Activated T-cell treated with anti-CD3 and anti-CD28 coated beads, Interleukin-2, amount 50 U/mL, for 48 hours (primary cell): ENCODE measurements around the gene ADCY6.

Experiments
- DNase-seq, 2 experiments: peaks; one replicate each; pipeline ENCODE4 v3.0.0-alpha.2; 2020

The ADCY6 gene

GRCh38 chr12:48782457-48783395 is 6.2 kb downstream of the ADCY6 start:
- no peak for DNase-seq

DNA sequence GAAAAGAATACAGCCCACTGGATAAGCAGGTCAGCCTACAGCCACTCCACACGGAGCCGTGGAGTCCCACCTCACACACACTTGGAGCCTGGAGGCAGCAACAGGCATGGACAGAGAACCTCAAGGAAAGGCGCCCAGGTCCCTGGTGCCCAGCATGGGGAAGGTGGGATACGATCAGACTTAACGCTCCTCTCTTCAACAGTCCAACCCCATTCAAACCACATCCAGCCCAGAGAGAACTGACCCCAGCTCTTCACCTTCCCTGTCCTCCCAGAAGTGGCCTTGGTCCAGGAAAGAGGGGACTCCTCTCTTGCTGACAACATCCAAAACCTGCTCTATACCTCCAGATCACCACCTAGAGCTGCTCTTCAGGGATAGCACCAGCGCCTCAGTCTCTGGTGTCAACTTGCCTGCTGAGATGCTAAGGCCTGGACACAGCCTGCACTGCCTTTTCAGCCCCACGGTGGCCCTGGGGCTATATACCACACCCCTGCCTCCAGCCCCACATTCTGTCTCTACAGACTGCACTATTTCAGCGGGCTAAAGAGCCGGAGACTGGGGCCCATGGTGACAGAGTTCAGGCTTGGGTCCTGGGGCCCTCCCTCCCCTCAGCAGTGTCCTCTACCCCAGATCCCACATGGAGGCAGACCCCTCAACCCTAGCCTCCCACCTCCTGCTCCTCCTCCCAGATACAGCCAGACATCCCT is 7.0 kb downstream of the ADCY6 start:
- no peak for DNase-seq

- DNase-seq, result no peak
Observed at GRCh38 chr12:48780381-48781025, 8.4 kb downstream of the ADCY6 start.

- no peak for DNase-seq
Observed at GRCh38 chr12:48779869-48780268, 9.0 kb downstream of the ADCY6 start.

DNA sequence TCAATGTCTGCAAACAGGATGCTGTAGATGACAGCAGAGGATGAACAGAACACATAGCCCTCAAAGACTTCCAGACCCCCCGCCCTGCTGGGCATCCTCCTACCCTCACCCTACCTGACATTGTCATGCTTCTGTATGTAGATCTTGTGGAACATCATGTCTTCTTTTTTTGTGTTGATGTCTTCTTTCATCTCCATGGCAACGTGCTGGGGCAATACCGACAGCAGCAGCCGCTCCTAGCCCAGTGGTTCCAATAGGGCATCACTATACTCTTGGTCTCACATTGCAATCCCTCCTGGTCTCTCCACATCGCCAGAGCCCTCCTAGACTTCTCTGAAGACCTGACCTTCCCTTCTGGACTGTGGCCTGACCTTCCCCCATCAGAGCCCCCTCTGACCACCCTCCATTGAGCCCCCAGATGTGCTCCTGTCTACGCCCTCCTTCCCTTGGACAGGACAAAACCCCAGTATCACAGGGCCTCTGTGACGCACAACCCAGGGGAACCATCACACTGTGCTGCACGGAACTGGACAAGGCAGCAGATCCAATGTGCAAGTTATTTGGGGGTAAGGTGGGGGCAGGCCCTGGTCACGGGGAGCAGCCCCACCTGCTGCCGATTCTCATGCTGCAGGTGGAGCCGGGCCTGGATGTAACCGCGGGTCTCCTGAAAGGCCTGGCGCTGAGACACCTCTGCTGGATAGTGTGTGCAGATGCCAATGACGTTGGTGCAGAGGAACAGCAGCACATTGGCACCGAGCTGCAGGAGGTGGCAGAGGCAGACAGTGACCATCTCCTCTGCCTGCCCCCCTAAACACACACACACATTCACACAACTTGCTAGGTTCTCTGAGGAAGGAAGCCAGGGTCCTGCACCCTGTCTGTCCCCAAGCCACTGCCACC is 11.1 kb downstream of the ADCY6 start:
- no peak for DNase-seq

- no peak for DNase-seq
Observed at GRCh38 chr12:48776956-48777355, 11.9 kb downstream of the ADCY6 start.

DNA sequence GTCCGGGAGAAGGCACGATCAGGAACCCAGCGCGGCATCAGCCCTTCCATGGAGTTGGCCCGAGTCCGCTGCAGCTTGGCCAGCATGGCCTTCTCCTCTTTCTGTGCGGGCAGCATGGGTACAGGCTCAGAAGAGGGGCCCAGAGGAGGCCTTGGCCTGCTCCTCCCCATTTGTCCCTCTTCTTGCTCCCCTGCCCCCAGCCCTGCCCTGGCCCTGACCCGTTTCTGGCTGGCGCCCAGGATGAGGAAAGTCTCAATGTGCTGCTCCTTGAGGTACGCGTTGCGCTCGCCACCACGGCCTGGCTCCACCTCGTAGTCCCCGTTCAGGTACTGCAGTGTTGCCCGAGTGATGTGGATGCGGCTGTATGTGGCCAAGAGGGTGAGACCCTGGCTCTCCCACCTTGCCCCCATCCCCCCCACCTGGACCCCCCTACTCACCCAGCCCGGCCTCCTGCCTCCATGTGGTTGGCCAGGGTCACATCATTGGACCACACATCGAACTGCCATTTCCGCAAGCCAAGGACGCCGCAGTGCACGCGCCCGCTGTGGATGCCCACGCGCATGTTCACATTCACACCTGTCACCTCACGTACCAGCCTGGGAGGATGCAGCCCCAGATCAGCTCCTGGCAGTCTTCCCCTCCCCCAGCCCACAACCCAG is 12.8 kb downstream of the ADCY6 start:
- DNase-seq, result no peak

DNA sequence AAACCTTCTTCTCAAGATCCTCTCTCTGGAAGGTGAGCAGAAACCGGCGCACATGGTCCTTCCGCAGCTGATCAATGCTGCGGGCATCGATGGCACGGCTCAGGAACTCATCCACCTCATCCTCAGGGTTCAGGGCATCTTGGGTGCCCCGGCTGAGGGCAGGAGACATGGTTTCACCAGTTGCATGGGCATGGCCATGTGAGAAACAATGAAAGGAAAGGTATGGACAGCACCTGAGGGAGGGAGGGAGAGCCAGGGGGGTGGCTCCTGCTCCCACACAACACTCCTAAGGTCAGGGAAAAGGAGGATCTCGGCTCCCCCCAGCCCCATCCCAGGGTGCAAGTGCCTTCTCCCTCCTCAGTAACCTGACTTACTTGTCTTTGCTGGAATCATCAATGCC is 13.6 kb downstream of the ADCY6 start:
- DNase-seq, result no peak

- DNase-seq, result no peak
Observed at GRCh38 chr12:48774516-48774915, 14.4 kb downstream of the ADCY6 start.

- no peak for DNase-seq
Observed at GRCh38 chr12:48773686-48774085, 15.2 kb downstream of the ADCY6 start.

GRCh38 chr12:48771588-48772112 is 17.2 kb downstream of the ADCY6 start:
- no peak for DNase-seq

GRCh38 chr12:48770756-48771155 is 18.1 kb downstream of the ADCY6 start:
- no peak for DNase-seq

DNA sequence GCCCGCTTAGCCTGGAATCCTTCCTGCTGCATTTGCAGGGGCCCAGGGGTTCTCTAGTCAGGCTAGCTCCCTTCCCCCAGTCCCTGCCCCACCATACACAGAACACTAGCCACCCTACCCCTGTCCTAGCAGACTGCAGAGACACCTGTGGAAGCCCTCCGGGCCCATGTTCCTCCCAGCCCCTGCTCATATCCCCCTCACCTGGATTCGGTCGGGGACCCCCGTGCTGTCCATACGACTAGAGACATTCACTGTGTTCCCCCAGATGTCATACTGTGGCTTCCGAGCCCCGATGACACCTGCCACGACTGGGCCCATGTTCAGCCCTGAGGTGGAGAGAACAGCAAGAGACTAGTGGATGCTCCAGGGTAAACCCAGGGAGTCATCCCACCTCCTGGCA is 20.2 kb downstream of the ADCY6 start:
- DNase-seq, result no peak

GRCh38 chr12:48768147-48768546 is 20.7 kb downstream of the ADCY6 start:
- DNase-seq, result no peak

DNA sequence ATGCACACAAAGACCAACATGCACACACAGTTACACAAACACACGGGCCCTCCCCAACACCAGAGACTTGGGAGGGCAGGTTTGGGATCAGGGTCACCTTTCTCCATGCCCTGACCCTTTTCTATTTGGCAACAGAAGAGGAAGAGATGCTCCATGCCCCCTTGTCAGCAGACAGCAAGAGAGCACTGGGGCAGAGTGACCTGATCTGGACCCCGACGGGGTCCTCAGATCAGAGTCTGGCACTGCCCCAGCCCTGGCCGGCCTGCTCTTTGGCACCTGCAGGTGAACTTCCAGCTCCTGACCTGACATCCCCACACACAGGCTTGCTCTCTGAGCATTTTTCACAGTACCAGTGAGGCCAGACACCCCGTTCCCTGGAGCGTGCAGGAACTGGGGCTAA is 21.4 kb downstream of the ADCY6 start:
- no peak for DNase-seq

GRCh38 chr12:48767047-48767446 is 21.8 kb downstream of the ADCY6 start:
- no peak for DNase-seq

GRCh38 chr12:48765753-48766162 is 23.1 kb downstream of the ADCY6 start:
- peak; percentile 32 to 51 for DNase-seq

- no peak for DNase-seq
Observed at GRCh38 chr12:48764521-48764920, 24.4 kb downstream of the ADCY6 start.

DNA sequence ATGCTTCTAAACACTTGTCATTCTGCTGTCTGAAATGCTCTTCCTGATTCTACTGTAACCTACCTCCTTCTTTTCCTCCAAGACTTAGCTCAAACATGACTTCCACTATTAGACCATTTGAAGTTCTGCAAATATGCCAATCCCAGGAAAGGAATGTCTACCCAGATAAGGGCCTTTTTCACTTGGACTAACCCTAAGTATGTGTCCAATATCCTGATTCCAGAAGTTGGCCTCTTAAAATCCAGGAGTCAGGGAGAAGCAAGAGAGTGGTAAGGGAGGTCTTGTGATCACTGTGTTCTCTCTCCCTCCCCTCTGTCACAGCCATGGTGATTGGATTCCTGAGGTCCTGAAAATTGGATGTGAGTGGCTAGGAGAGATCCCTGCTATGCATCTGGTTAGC is 30.2 kb downstream of the ADCY6 start:
- no peak for DNase-seq

GRCh38 chr12:48758186-48758585 is 30.7 kb downstream of the ADCY6 start:
- no peak for DNase-seq

DNA sequence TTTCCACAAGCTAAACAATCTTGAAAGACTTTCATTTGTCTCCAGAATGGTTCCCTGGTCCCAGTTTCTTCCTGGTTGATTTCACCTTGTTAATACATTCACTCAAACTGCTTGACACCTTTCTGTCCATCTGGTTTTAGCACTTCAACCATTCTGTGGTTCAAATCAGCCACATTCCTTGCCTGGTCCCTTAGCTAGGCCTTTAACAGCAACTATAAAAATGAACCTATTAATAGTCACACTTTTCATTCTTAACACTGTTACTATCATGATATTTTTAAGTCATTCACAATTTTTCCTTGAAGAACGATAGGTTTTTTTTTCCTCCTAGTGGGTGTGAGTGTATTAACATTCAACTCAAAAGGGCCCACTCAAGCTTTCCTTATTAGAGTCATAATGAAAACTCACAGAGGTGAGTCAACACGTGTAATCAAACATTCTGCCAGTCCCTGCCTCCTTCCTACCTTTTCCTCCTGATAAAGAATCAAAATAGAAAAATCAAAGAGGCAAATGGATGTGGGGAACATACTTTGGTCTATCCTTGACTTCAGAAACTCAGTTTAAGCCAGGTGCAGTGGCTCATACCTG is 38.0 kb downstream of the ADCY6 start:
- DNase-seq, result no peak
